HG02840 (cell line): ENCODE measurements around the gene PHKG1.
"Not testable (repeated sequence)": the region's sequence is repeated elsewhere in the genome, so short reads cannot be mapped to it uniquely, and the experiment has no call there.

ENCODE experiments used
- ATAC-seq: cut with Tn5 transposase; IDR thresholded peaks from one replicate; pipeline ENCODE4 v1.9.1; 2021; ENCODE audit warnings: mild to moderate bottlenecking, moderate library complexity, moderate number of reproducible peaks; ENCODE audit not compliant: unreplicated experiment, low FRiP score

PHKG1 gene

DNA sequence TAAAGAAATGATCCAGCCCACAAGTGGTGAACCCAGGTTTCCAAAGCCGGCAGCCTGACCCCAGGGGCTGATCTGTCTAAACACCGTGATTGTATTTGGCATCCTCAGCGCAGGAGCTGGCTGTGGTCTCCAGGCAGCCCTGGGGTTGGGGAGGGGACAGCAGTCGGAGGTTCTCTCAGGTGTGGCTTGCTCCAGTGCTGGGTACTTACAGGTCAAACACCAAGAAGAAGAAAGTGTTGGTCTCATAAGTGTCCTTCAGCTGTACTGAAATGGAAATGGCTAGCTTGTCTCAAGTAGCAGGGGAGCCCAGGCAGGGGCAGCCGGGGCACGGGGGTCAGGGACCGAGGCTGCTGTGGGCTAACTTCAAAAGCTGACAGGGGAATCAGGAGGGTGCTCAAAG is 6.0 kb downstream of the PHKG1 start:
- ATAC-seq: no peak

GRCh38 chr7:56083150-56083785 is 9.5 kb downstream of the PHKG1 start:
- no peak for ATAC-seq

DNA sequence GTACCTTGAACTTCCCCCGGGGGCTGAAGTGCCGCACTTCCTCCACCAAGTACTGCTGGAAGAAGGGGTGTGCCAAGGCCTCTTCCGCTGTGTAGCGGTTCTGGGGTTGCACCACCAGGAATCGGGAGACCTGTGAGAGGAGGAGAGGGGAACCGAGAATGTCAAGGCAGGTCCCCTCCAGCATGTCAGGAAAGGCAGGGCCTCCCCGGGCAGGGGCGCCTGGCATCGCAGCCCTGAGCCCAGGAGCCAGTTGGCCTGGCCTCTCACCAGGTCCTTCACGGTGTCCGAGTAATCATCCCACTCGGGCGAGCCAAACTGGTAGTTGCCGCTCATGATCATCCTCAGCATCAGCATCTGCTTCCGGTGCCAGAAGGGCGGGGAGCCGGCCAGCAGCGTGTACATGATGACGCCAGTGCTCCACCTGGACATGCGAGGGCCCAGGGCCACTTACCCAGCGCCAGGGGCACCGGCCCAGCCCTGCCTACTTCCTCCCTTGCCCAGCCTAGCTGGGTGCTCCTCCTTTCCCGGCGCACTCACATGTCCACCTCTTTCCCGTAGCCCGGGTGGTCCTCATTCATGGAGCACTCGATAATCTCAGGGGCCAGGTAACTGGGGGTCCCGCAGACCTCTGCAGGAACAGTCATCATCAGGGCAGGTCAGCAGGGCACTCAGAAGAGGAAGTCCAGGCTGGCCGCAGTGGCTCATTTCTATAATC is 11.0 kb downstream of the PHKG1 start:
- ATAC-seq: no peak

DNA sequence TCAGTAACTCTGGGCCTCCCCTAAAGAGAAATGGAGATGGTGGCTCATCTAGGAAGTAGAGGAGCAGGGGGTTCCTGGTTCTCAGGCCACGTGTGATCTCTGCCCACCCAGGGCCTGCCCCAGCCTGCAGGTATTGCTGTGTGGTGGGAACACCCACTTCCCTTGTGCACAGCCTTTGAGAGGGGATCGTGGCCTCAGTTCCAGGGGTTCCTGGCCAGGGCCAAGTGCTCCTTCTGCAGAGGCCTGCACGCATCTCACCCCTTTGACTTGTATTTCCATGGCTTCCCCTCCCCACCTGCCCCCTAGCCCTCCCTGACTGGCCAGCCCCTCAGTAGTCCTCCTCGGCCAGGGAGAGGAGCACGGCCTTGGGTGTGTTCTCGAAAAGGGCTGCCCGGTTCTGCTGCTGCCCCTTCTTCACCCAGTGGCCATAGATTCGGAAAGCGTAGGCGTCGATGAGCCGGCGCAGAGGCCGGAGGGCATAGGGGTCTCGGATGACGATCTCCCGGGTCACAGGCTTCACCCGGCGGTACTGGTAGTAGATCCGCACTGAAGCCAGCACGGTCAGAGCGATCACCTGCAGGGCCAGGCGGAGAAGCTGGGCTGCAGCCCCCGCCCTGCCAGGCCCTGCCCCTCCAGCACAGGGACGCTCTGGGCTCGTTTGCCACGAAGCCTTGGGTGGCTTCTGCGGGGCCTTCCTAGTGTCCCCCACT is 11.9 kb downstream of the PHKG1 start:
- not testable (repeated sequence) for ATAC-seq

GRCh38 chr7:56079450-56080185 is 13.1 kb downstream of the PHKG1 start:
- ATAC-seq: no peak

- no peak for ATAC-seq
These were observed 14.6 kb downstream of the PHKG1 start for GRCh38 chr7:56078196-56078595.

GRCh38 chr7:56077681-56078080 is 15.1 kb downstream of the PHKG1 start:
- no peak for ATAC-seq

GRCh38 chr7:56074371-56074791 is 18.4 kb downstream of the PHKG1 start:
- peak; percentile 87 for ATAC-seq

GRCh38 chr7:56066376-56066775 is 26.4 kb downstream of the PHKG1 start:
- ATAC-seq: not testable (repeated sequence)

- ATAC-seq: peak; percentile 86
These were observed 28.7 kb downstream of the PHKG1 start, which contains the start of gene SUMF2 for GRCh38 chr7:56063882-56064625. Gene SUMF2, plus strand, starts transcription at chr7:56064286. Its CDS starts 26 bp downstream, at chr7:56064312.

- ATAC-seq: no peak
These were observed 29.3 kb downstream of the PHKG1 start for GRCh38 chr7:56063500-56063881.

DNA sequence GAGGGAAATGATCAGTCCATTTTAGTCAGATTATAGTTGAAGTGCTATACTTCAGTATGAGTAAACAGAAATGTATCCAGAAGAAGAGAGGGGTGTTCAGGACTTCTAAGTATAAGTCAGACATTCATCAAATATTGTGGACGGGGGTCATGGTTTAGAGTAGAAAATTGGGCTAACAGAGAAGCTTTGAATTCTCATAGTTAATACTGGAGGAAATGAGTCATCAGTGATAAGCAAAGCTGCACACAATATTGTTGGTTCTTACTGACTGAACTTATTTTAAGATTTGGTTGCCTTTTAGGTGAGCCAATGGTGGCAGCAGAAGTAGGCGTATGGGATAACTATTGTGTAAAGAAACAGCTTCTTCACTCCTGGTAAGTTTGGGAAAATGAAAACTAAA is 30.4 kb downstream of the PHKG1 start:
- ATAC-seq: no peak

GRCh38 chr7:56053993-56054392 is 38.8 kb downstream of the PHKG1 start:
- ATAC-seq: no peak

DNA sequence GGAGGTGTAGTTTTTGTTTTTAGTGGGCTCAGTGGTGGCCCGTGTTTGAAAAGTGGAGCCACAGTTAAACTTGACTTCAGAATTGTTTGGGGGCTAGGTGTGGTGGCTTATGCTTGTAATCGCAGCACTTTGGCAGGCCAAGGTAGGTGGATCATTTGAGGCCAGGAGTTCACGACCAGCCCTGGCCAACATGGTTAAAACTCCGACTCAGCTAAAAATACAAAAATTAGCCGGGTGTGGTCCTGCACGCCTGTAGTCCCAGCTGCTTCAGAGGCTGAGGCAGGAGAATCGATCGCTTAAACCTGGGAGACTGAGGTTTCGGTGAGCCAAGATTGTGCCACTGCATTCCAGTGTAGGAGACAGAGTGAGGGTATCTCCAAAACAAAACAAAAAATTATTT is 39.4 kb downstream of the PHKG1 start:
- no peak for ATAC-seq

DNA sequence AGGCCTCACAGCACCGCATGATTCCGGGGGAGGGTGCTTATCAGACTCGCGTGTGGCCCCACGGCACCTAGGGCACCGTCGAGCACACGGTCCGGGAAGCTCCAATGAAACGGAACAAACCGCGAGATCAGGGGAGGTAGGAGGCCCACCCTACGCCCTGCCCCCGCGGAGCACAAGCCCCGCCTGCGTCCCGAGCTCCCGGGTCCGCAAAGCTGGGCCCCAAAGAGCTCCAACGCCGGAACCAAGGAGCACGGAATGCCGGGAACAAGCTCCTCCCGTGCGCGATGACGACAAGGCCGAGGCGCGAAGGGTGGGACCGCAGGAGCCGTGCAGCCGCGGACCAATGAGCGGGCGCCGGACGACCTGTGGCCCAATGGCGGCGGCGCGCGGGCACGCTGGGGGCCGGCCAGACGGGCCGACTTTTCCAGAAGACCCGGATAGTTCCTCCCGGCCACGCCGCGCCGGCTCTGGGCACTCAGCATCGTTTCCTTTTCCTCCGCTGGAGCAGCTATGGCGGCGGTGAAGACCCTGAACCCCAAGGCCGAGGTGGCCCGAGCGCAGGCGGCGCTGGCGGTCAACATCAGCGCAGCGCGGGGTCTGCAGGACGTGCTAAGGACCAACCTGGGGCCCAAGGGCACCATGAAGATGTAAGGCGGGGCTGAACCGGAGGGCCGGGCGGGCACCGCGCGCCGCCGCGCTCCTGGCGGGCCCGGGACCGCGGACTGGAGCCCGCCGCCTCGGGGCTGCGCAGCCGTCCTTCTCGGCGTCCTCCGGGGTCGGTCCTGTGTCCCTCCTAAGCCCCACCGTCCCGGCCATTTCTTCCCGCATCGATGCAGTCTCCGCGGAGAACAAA is 41.2 kb downstream of the PHKG1 start, which contains the start of the genes CCT6A and PSPH:
TSS of gene CCT6A (plus strand) at position 427 of the 853 bp plus-strand sequence. CDS start at position 511, 84 bp downstream.
TSS of gene PSPH (minus strand) at position 106 of the 853 bp plus-strand sequence. CDS start 30,232 bp downstream, outside the sequence.
- peak; percentile 98 for ATAC-seq

- no peak for ATAC-seq
These were observed 41.8 kb downstream of the PHKG1 start for GRCh38 chr7:56051053-56051338.

- ATAC-seq: not testable (repeated sequence)
These were observed 44.0 kb downstream of the PHKG1 start for GRCh38 chr7:56048763-56049162.

DNA sequence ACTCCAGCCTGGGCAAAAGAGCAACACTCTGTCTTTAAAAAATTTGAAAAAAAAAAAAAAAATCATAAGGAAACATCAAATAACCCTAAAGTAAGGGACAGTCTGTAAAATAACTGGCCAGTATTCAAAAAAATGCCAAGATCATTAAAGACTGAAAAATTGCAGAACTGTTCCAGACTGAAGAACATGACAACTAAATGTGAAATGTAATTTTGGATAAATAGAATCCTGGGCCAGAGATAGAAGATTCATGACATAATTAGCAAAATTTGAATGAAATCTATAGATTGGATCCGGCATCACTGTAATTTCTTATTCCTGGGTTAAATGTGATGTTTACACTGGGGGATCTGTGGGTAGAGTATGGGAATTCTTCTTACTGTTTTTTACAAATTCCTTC is 44.5 kb downstream of the PHKG1 start:
- no peak for ATAC-seq
